BLaER1 (cell line): ENCODE results near the gene LSM14B.

Experiments
- H3K27ac ChIP-seq: shearing (Covaris generic); formaldehyde crosslinking; 2 replicates; pipeline ENCODE4 v1.8.1; 2022
- H3K27me3 ChIP-seq: shearing (Covaris generic); formaldehyde crosslinking; 2 replicates; pipeline ENCODE4 v1.8.1; 2022
- H3K36me3 ChIP-seq: shearing (Covaris generic); formaldehyde crosslinking; 2 replicates; pipeline ENCODE4 v1.8.1; 2022
- H3K4me1 ChIP-seq: shearing (Covaris generic); formaldehyde crosslinking; 2 replicates; pipeline ENCODE4 v1.8.1; 2022
- H3K4me2 ChIP-seq: shearing (Covaris generic); formaldehyde crosslinking; 2 replicates; pipeline ENCODE4 v1.8.1; 2022
- H3K4me3 ChIP-seq: shearing (Covaris generic); formaldehyde crosslinking; 2 replicates; pipeline ENCODE4 v1.8.1; 2022
- H3K9ac ChIP-seq: shearing (Covaris generic); formaldehyde crosslinking; 2 replicates; pipeline ENCODE4 v1.8.1; 2022
- H3K9me3 ChIP-seq: shearing (Covaris generic); formaldehyde crosslinking; 2 replicates; pipeline ENCODE4 v1.8.1; 2022
- H4K20me1 ChIP-seq: shearing (Covaris generic); formaldehyde crosslinking; 2 replicates; pipeline ENCODE4 v1.8.1; 2022
- Cebpa-rat ChIP-seq: shearing (Covaris generic); IDR thresholded peaks from 2 replicates; pipeline ENCODE4 v1.8.1; 2022

Gene LSM14B

GRCh38 chr20:62137092-62137384 is 14.8 kb downstream of the LSM14B start:
- H3K9me3 ChIP-seq = no peaks in the 10 kb centered on the region
- H3K4me3 ChIP-seq = no peak overlapping the region
- H3K27me3 ChIP-seq = no peaks in the 10 kb centered on the region
- no peak for TF ChIP-seq Cebpa-rat
- H4K20me1 ChIP-seq = peaks cover 99% of the 10 kb centered on the region
- no peak overlapping the region for H3K9ac ChIP-seq
- peaks cover 93% of the 10 kb centered on the region for H3K36me3 ChIP-seq
- H3K4me2 ChIP-seq = no peak overlapping the region
- no peak overlapping the region for H3K27ac ChIP-seq
- H3K4me1 ChIP-seq = peaks cover 75% of the 10 kb centered on the region

- H3K9ac ChIP-seq = no peak overlapping the region
- H3K9me3 ChIP-seq = no peaks in the 10 kb centered on the region
- H3K27ac ChIP-seq = no peak overlapping the region
- no peak overlapping the region for H3K4me2 ChIP-seq
- H3K36me3 ChIP-seq = peaks cover 87% of the 10 kb centered on the region
- H3K4me1 ChIP-seq = peaks cover 69% of the 10 kb centered on the region
- peaks cover 99% of the 10 kb centered on the region for H4K20me1 ChIP-seq
- no peak for TF ChIP-seq Cebpa-rat
- no peaks in the 10 kb centered on the region for H3K27me3 ChIP-seq
- H3K4me3 ChIP-seq = no peak overlapping the region
Measured at GRCh38 chr20:62137478-62138203, 15.4 kb downstream of the LSM14B start.

DNA sequence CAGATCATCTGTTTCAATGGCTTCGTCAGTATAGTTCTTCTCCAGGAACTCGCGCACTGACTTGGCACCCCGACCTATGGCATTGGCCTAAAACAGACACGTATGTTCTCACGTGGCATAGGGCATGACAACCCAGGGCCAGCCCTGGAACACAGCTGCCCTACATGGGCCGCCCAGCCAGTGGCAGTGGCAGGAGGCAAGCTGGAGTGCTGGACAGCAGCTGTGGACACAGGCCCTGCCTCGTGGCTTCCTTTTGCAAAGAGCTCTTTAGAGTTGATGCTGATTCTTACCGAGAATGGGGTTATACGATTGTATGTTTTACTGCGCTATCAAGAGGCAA is 15.9 kb downstream of the LSM14B start:
- Histone ChIP-seq H4K20me1 (peaks cover 99% of the 10 kb centered on the region), H3K4me2 (no peak overlapping the region), H3K4me1 (peaks cover 64% of the 10 kb centered on the region), H3K9me3 (no peaks in the 10 kb centered on the region), H3K27me3 (no peaks in the 10 kb centered on the region), H3K9ac (no peak overlapping the region), H3K27ac (no peak overlapping the region), H3K4me3 (no peak overlapping the region), H3K36me3 (peaks cover 82% of the 10 kb centered on the region)
- TF ChIP-seq Cebpa-rat = no peak

GRCh38 chr20:62138912-62139311 is 16.6 kb downstream of the LSM14B start:
- H3K9me3 ChIP-seq = no peaks in the 10 kb centered on the region
- no peak overlapping the region for H3K9ac ChIP-seq
- peaks cover 94% of the 10 kb centered on the region for H4K20me1 ChIP-seq
- no peak overlapping the region for H3K4me2 ChIP-seq
- H3K27ac ChIP-seq = no peak overlapping the region
- TF ChIP-seq Cebpa-rat = no peak
- H3K4me3 ChIP-seq = no peak overlapping the region
- H3K27me3 ChIP-seq = no peaks in the 10 kb centered on the region
- H3K36me3 ChIP-seq = peaks cover 75% of the 10 kb centered on the region
- H3K4me1 ChIP-seq = peaks cover 57% of the 10 kb centered on the region

GRCh38 chr20:62139636-62140035 is 17.4 kb downstream of the LSM14B start:
- TF ChIP-seq Cebpa-rat = no peak
- Histone ChIP-seq H3K27ac (no peak overlapping the region), H3K4me1 (peaks cover 52% of the 10 kb centered on the region), H3K9ac (no peak overlapping the region), H3K9me3 (no peaks in the 10 kb centered on the region), H3K27me3 (no peaks in the 10 kb centered on the region), H3K4me3 (no peak overlapping the region), H4K20me1 (peaks cover 94% of the 10 kb centered on the region), H3K4me2 (no peak overlapping the region), H3K36me3 (peaks cover 70% of the 10 kb centered on the region)

- Histone ChIP-seq H3K27ac (no peak overlapping the region), H3K36me3 (peaks cover 66% of the 10 kb centered on the region), H3K4me3 (peak overlapping the region; percentile 98), H3K27me3 (no peaks in the 10 kb centered on the region), H3K4me2 (peak overlapping the region; percentile 98), H3K9ac (peak overlapping the region; percentile 99), H4K20me1 (peaks cover 94% of the 10 kb centered on the region), H3K4me1 (peaks cover 53% of the 10 kb centered on the region), H3K9me3 (no peaks in the 10 kb centered on the region)
- no peak for TF ChIP-seq Cebpa-rat
Measured at GRCh38 chr20:62141043-62141396, 18.7 kb downstream of the LSM14B start.

- no peak for TF ChIP-seq Cebpa-rat
- Histone ChIP-seq H3K27me3 (no peaks in the 10 kb centered on the region), H3K4me2 (peak overlapping the region; percentile 98), H3K9me3 (no peaks in the 10 kb centered on the region), H3K36me3 (peaks cover 63% of the 10 kb centered on the region), H4K20me1 (peaks cover 94% of the 10 kb centered on the region), H3K9ac (peak overlapping the region; percentile 99), H3K27ac (peak overlapping the region; percentile 99), H3K4me3 (peak overlapping the region; percentile 98), H3K4me1 (peaks cover 52% of the 10 kb centered on the region)
Measured at GRCh38 chr20:62141397-62142251, 19.3 kb downstream of the LSM14B start.

- TF ChIP-seq Cebpa-rat = no peak
- peak overlapping the region; percentile 98 for H3K4me2 ChIP-seq
- peak overlapping the region; percentile 98 for H3K4me3 ChIP-seq
- peaks cover 94% of the 10 kb centered on the region for H4K20me1 ChIP-seq
- H3K9me3 ChIP-seq = no peaks in the 10 kb centered on the region
- peaks cover 43% of the 10 kb centered on the region for H3K4me1 ChIP-seq
- peak overlapping the region; percentile 99 for H3K9ac ChIP-seq
- H3K27ac ChIP-seq = peak overlapping the region; percentile 99
- peaks cover 54% of the 10 kb centered on the region for H3K36me3 ChIP-seq
- H3K27me3 ChIP-seq = no peaks in the 10 kb centered on the region
Measured at GRCh38 chr20:62142252-62143080, 20.2 kb downstream of the LSM14B start.

GRCh38 chr20:62143081-62143956 is 21.0 kb downstream of the LSM14B start, which contains the start of the genes PSMA7 and SS18L1:
Gene PSMA7, minus strand, starts transcription at chr20:62143394. Its CDS starts 91 bp downstream, at chr20:62143303.
Gene SS18L1, plus strand, starts transcription at chr20:62143769. Its CDS starts 52 bp downstream, at chr20:62143821.
- no peaks in the 10 kb centered on the region for H3K9me3 ChIP-seq
- no peak for TF ChIP-seq Cebpa-rat
- peaks cover 43% of the 10 kb centered on the region for H3K4me1 ChIP-seq
- H3K4me2 ChIP-seq = peak within 1 kb of the TSS; percentile 98
- H3K27me3 ChIP-seq = no peaks in the 10 kb centered on the region
- peak within 1 kb of the TSS; percentile 98 for H3K4me3 ChIP-seq
- H3K9ac ChIP-seq = peak within 1 kb of the TSS; percentile 99
- peaks cover 46% of the 10 kb centered on the region for H3K36me3 ChIP-seq
- peaks cover 94% of the 10 kb centered on the region for H4K20me1 ChIP-seq
- H3K27ac ChIP-seq = peak within 1 kb of the TSS; percentile 99
